Measurements from ENCODE around the gene CLCN4. TPM values are rescaled to one million over a fixed set of nuclear protein-coding genes. Genes with fewer than 3 reads are reported as not detected.

CLCN4 gene
- total RNA-seq, 1 experiment from 2014 or later = 6.9 TPM

GRCh38 chrX:10157032-10157341 lies 212 bp downstream of the CLCN4 start:
- H3K56ac ChIP-seq (ENCODE audit: insufficient read length, low read depth, low read length) = no peak overlapping the region
- Mint-ChIP-seq H3K27ac (peak overlapping the region in 1 of 3 experiments; percentile 76; a peak in 4 of 7 replicates), H3K4me3 (peak overlapping the region; percentile 51 to 67), H3K4me1 (peaks cover 13 to 27% of the 10 kb centered on the region in 2 experiments), H3K27me3 (ENCODE audit: low read depth) (no peaks in the 10 kb centered on the region), H3K9me3 (peaks cover 40 to 54% of the 10 kb centered on the region in 2 experiments), H3K36me3 (ENCODE audit: insufficient read depth in 1 of 3, low read depth in 3 of 3) (peaks cover 0 to 8% (median 4%) of the 10 kb centered on the region in 3 experiments; a peak in 5 of 7 replicates)
- no peaks in the 10 kb centered on the region for H3K79me2 ChIP-seq (ENCODE audit: insufficient read depth, low read length)
- no peak overlapping the region for H4K91ac ChIP-seq (ENCODE audit: insufficient read length, low read depth, low read length)
- H3K18ac ChIP-seq (ENCODE audit: insufficient read length, low read depth, low read length) = no peak overlapping the region
- H2BK20ac ChIP-seq (ENCODE audit: low read depth, low read length, poor library complexity, severe bottlenecking) = no peak overlapping the region
- no peak overlapping the region for H2BK5ac ChIP-seq (ENCODE audit: insufficient read length, low read length)
- no peak overlapping the region for H2AFZ ChIP-seq (ENCODE audit: low read length)
- no peak overlapping the region for H3K23ac ChIP-seq (ENCODE audit: insufficient read length, low read depth, low read length)
- H3K14ac ChIP-seq (ENCODE audit: insufficient read depth, low read length) = no peak overlapping the region
- no peak overlapping the region for H2BK12ac ChIP-seq (ENCODE audit: insufficient read length, low read depth, low read length)
- H2BK120ac ChIP-seq (ENCODE audit: low read depth, low read length, poor library complexity, severe bottlenecking) = no peak overlapping the region
- no peak overlapping the region for H3K27ac ChIP-seq (ENCODE audit: insufficient read length, low read depth, low read length)
- no peaks in the 10 kb centered on the region for H3K9me3 ChIP-seq (ENCODE audit: control insufficient read depth, low read depth, low read length)
- H3T11ph ChIP-seq (ENCODE audit: low read length) = no peak overlapping the region
- no peak overlapping the region for H3K9ac ChIP-seq (ENCODE audit: extremely low read depth, insufficient read length, low read length)
- no peak overlapping the region for H2BK15ac ChIP-seq (ENCODE audit: low read depth, low read length)
- no peaks in the 10 kb centered on the region; the same call in 1 of the 2 replicates for H3K4me1 ChIP-seq (ENCODE audit: insufficient read depth, low read length)
- H3K4me2 ChIP-seq (ENCODE audit: insufficient read depth, insufficient read length, low read length) = peak overlapping the region; percentile 42
- TF ChIP-seq CTCF (conservative IDR thresholded peaks at IDR 0.05) = no peak
- H3K23me2 ChIP-seq (ENCODE audit: insufficient read length, low read depth, low read length, poor library complexity, severe bottlenecking) = no peaks in the 10 kb centered on the region
- no peaks in the 10 kb centered on the region for H3K27me3 ChIP-seq (ENCODE audit: insufficient read depth, low read length)
- WGBS (ENCODE audit: extremely low coverage, insufficient read length, low lambda C conversion rate) = no CpG with 5 or more reads among the region's 7 CpGs
- no peak overlapping the region for H4K8ac ChIP-seq (replicated peaks; ENCODE audit: insufficient read length, low read depth, low read length)
- H2AK5ac ChIP-seq (ENCODE audit: insufficient read length, low read length) = no peak overlapping the region
- no peak for DNase-seq
- H4K5ac ChIP-seq (ENCODE audit: insufficient read length, low read depth, low read length) = no peak overlapping the region
- no peak overlapping the region for H3K4ac ChIP-seq (ENCODE audit: low read depth, low read length)
- H4K20me1 ChIP-seq (ENCODE audit: control insufficient read depth, insufficient read depth, insufficient read length) = no peaks in the 10 kb centered on the region
- no peaks in the 10 kb centered on the region for H3K79me1 ChIP-seq (ENCODE audit: insufficient read depth, low read depth, low read length, poor library complexity, severe bottlenecking)
